ENCODE measurements around the gene TSPAN16.

Gene TSPAN16

DNA sequence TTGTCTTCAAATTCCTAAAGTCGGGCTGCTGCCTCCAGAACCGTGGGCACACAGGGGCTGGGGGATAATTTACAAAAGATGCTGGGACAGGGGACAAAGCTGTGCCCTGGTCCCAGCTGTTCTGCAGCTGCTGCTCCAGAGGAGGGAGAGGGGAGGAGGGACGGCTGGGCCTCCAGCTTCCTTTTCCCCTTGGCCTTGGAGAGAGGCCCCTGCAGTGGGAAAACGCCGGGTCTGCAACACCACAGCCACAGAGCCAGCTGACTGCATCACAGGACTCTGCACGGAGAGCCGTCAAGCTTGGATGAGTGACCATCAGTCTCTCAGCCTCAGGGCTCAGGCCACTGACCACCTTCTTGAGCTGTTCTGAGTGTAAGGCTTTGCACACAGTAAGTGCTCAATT is 39.8 kb upstream of the TSPAN16 start:
- no peak for TF ChIP-seq EZH2 (IDR thresholded peaks at IDR 0.05; ENCODE audit: borderline replicate concordance, low read depth, low read length, severe bottlenecking)
- TF ChIP-seq, protein P1, sequence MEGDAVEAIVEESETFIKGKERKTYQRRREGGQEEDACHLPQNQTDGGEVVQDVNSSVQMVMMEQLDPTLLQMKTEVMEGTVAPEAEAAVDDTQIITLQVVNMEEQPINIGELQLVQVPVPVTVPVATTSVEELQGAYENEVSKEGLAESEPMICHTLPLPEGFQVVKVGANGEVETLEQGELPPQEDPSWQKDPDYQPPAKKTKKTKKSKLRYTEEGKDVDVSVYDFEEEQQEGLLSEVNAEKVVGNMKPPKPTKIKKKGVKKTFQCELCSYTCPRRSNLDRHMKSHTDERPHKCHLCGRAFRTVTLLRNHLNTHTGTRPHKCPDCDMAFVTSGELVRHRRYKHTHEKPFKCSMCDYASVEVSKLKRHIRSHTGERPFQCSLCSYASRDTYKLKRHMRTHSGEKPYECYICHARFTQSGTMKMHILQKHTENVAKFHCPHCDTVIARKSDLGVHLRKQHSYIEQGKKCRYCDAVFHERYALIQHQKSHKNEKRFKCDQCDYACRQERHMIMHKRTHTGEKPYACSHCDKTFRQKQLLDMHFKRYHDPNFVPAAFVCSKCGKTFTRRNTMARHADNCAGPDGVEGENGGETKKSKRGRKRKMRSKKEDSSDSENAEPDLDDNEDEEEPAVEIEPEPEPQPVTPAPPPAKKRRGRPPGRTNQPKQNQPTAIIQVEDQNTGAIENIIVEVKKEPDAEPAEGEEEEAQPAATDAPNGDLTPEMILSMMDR (IDR thresholded peaks at IDR 0.05; ENCODE audit: borderline replicate concordance, extremely low read depth, low read length, poor library complexity, severe bottlenecking) = no peak
- no peak for ATAC-seq (ENCODE audit: insufficient read depth, low read depth)

DNA sequence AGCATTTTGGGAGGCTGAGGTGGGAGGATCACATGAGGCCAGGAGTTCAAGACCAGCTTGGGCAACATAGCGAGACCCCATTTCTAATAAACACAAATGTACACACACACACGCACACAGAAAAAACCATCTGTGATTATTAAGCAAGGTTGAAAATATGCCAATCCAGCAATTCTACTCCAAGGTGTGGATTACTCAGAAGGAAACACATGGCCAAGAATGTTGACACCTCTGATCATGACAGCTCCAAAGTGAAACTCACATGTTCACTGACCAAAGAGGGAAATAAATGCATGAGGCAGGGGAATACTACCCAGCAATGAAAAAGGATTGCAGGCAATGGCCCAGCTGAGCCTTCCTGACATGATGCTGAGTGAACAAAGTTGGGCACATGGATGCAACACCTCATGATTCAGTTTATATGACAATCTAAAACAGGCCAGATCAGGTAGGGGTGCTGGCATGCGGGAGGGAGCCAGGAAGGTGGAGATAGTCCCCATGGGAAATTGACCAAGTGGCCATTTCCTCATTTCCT is 38.0 kb upstream of the TSPAN16 start:
- no peaks in the 10 kb centered on the region for H3K27me3 ChIP-seq (ENCODE audit: insufficient read depth, low read length, poor library complexity)
- H3K4me2 ChIP-seq (ENCODE audit: insufficient read depth, low read length) = no peak overlapping the region
- no peaks in the 10 kb centered on the region for H3K36me3 ChIP-seq (ENCODE audit: insufficient read depth, low read length)
- H3K4me3 ChIP-seq (ENCODE audit: low read depth in 1 of 2, low read length in 2 of 2) = no peak overlapping the region
- ATAC-seq (ENCODE audit: insufficient read depth, low read depth) (no peak), DNase-seq (no peak)
- H3K27ac ChIP-seq (ENCODE audit: low read length) = no peak overlapping the region
- TF ChIP-seq, protein P1 (IDR thresholded peaks at IDR 0.05; ENCODE audit: borderline replicate concordance, extremely low read depth, low read length, poor library complexity, severe bottlenecking) = no peak
- TF ChIP-seq EZH2 (IDR thresholded peaks at IDR 0.05; ENCODE audit: borderline replicate concordance, low read depth, low read length, severe bottlenecking) = no peak
- no peaks in the 10 kb centered on the region for H4K20me1 ChIP-seq (ENCODE audit: insufficient read depth, low read length)
- no peaks in the 10 kb centered on the region for H3K9me3 ChIP-seq (ENCODE audit: insufficient read depth, low read length, severe bottlenecking)
- H3K4me1 ChIP-seq (ENCODE audit: insufficient read depth, low read length) = no peaks in the 10 kb centered on the region
- H3K9ac ChIP-seq (ENCODE audit: low read depth, low read length) = no peak overlapping the region
- no peaks in the 10 kb centered on the region for H3K79me2 ChIP-seq (ENCODE audit: insufficient read depth, low read length)
- no peak overlapping the region for H2AFZ ChIP-seq (ENCODE audit: low read depth, low read length)

More for the DNA sequence above, 39.8 kb upstream of the TSPAN16 start:
- H3K4me2 ChIP-seq (ENCODE audit: insufficient read depth, low read length) = no peak overlapping the region
- H3K36me3 ChIP-seq (ENCODE audit: insufficient read depth, low read length) = no peaks in the 10 kb centered on the region
- no peaks in the 10 kb centered on the region for H3K9me3 ChIP-seq (ENCODE audit: insufficient read depth, low read length, severe bottlenecking)
- no peaks in the 10 kb centered on the region for H3K27me3 ChIP-seq (ENCODE audit: insufficient read depth, low read length, poor library complexity)
- no peaks in the 10 kb centered on the region for H3K4me1 ChIP-seq (ENCODE audit: insufficient read depth, low read length)
- no peak for DNase-seq
- H3K4me3 ChIP-seq (ENCODE audit: low read depth in 1 of 2, low read length in 2 of 2) = no peak overlapping the region
- no peak overlapping the region for H3K9ac ChIP-seq (ENCODE audit: low read depth, low read length)
- H3K79me2 ChIP-seq (ENCODE audit: insufficient read depth, low read length) = no peaks in the 10 kb centered on the region
- no peak overlapping the region for H3K27ac ChIP-seq (ENCODE audit: low read length)
- no peak overlapping the region for H2AFZ ChIP-seq (ENCODE audit: low read depth, low read length)
- no peaks in the 10 kb centered on the region for H4K20me1 ChIP-seq (ENCODE audit: insufficient read depth, low read length)

DNA sequence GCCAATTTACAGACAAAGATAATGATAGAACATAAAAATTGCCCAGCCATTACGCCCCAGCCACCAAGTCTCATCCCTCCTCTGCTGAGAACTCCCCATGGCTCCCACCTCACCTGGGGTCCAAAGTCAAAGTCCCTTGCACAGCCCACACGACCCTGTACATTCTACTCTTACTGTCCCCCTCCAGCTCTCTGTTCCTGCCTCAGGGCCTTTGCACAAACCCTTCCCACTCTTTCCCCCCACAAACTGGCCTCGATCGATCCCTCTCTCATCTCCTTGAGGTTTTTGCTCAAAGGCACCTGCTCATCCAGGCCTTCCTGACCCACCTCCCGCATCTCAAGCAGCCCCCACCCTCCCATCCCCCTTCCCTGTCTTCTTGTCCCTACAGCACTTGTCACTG is 35.0 kb upstream of the TSPAN16 start:
- Histone ChIP-seq H3K36me3 (ENCODE audit: insufficient read depth, low read length) (no peaks in the 10 kb centered on the region), H3K4me3 (ENCODE audit: low read depth in 1 of 2, low read length in 2 of 2) (no peak overlapping the region), H3K9ac (ENCODE audit: low read depth, low read length) (no peak overlapping the region), H3K9me3 (ENCODE audit: insufficient read depth, low read length, severe bottlenecking) (no peaks in the 10 kb centered on the region), H3K79me2 (ENCODE audit: insufficient read depth, low read length) (no peaks in the 10 kb centered on the region), H2AFZ (ENCODE audit: low read depth, low read length) (no peak overlapping the region), H4K20me1 (ENCODE audit: insufficient read depth, low read length) (no peaks in the 10 kb centered on the region), H3K4me1 (ENCODE audit: insufficient read depth, low read length) (no peaks in the 10 kb centered on the region), H3K4me2 (ENCODE audit: insufficient read depth, low read length) (no peak overlapping the region), H3K27me3 (ENCODE audit: insufficient read depth, low read length, poor library complexity) (peaks cover 7% of the 10 kb centered on the region), H3K27ac (ENCODE audit: low read length) (no peak overlapping the region)
- no peak for DNase-seq
- TF ChIP-seq, protein P1 (IDR thresholded peaks at IDR 0.05; ENCODE audit: borderline replicate concordance, extremely low read depth, low read length, poor library complexity, severe bottlenecking) = no peak
- no peak for TF ChIP-seq EZH2 (IDR thresholded peaks at IDR 0.05; ENCODE audit: borderline replicate concordance, low read depth, low read length, severe bottlenecking)
- no peak for ATAC-seq (ENCODE audit: insufficient read depth, low read depth)

All from DND-41 (cell line).